Astrocyte of the spinal cord (primary cell): ENCODE measurements around the gene HIP1.

Source experiments
- DNase-seq: peaks from one replicate; pipeline ENCODE4 v3.0.0; 2011; ENCODE audit warnings: low read depth, low spot score
- H3K4me3 ChIP-seq: 2 replicates; pipeline ENCODE4 v1.5.1; 2011; ENCODE audit warnings: low read depth, mild to moderate bottlenecking, low read length, moderate library complexity
- in situ Hi-C: cut with HindIII; loops from 2 replicates; pipeline ENCODE4 v1.10.0; 2017; ENCODE audit warnings: low sequenced_read_pairs
- TF ChIP-seq, protein P1 (sequence below): IDR thresholded peaks from 2 replicates; pipeline ENCODE4 v1.5.1; 2012; ENCODE audit warnings: low read depth, mild to moderate bottlenecking, low read length, inconsistent platforms

The HIP1 gene

DNA sequence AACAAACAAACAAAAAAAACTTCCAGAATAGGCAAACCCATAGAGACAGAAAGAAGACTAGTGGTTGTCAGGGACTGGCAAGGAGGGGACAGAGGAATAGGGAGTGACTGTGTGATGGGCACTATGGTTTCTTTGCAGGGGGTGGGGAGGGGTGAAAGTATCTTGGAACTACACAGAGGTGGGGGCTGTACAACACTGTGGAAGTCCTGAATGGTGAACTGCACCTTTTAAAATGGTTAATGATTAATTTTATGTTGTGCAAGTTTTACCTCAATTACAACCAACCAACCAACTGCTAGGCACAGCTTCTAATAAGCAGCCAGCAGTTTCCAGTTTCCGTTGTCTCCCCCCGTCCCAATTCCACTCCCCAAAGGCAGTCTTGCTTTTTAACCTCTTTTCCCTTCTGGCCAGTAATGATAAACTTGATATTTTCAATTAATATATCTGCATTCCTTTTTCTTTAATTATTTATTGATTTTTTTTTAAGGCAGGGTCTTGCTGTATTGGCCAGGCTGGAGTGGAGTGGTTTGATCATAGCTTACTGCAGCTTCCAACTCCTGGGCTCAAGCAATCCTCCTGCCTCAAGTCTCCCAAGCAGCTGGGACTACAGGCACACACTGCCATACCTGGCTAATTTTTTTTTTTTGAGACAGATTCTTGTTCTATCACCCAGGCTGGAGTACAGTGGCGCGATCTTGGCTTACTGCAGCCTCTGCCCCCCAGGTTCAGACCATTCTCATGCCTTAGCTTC lies 46.8 kb downstream of the HIP1 start:
- in situ Hi-C loops = no loop called here
- TF ChIP-seq, protein P1, sequence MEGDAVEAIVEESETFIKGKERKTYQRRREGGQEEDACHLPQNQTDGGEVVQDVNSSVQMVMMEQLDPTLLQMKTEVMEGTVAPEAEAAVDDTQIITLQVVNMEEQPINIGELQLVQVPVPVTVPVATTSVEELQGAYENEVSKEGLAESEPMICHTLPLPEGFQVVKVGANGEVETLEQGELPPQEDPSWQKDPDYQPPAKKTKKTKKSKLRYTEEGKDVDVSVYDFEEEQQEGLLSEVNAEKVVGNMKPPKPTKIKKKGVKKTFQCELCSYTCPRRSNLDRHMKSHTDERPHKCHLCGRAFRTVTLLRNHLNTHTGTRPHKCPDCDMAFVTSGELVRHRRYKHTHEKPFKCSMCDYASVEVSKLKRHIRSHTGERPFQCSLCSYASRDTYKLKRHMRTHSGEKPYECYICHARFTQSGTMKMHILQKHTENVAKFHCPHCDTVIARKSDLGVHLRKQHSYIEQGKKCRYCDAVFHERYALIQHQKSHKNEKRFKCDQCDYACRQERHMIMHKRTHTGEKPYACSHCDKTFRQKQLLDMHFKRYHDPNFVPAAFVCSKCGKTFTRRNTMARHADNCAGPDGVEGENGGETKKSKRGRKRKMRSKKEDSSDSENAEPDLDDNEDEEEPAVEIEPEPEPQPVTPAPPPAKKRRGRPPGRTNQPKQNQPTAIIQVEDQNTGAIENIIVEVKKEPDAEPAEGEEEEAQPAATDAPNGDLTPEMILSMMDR = no peak
- no peak overlapping the region for H3K4me3 ChIP-seq
- DNase-seq = no peak

DNA sequence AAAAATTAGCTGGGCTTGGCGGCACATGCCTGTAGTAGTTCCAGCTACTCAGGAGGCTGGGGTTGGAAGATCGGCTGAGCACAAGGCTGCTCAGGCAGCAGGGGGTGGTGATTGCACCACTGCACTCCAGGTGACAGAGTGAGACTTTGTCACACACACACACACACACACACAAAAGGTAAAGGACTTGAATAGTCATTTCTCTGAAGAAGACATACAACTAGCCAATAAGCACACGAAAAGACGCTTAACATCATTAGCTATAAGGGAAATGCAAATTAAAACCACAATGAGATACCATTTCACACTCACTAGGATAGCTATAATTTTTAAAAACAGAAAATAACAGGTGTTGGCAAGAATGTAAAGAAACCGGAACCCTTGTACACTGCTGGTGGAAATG lies 48.6 kb downstream of the HIP1 start:
- no peak for DNase-seq
- H3K4me3 ChIP-seq = no peak overlapping the region
- in situ Hi-C loops = no loop called here
- TF ChIP-seq, protein P1 = no peak

DNA sequence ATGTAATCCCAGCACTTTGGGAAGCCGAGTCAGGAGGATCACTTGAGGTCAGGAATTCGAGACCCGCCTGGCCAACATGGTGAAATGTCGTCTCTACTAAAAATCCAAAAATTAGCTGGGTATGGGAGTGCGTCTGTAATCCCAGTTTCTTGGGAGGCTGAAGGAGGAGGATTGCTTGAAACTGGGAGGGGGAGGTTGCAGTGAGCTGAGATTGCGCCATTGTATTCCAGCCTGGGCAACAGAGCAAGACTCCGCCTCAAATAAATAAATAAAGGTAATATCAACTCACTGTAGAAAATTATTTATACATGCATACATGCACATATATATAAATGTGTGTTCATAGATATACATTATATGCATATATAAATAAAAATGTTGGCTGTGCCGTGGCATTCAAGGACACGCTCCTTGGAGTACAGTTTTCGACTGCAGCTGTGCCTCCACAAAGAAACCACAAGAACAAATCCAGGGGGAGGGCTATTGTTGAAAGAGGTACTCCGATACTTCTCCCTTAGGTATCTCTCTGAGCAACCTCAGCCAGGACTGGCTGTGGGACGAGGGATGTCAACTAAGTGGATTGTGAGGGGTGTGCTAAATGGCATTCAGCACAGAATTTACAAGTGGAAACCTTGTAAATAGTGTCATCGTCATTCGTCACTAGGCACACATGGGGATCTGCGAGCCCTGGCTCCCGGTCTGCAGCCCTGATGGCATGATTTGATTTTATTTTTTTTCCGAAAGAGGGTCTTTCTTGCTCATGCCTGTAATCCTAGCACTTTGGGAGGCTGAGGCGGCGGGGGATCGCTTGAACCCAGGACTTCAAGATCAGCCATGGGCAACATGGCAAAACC lies 49.3 kb downstream of the HIP1 start:
- H3K4me3 ChIP-seq = no peak overlapping the region
- no peak for DNase-seq
- TF ChIP-seq, protein P1 = no peak
- in situ Hi-C loops = no loop called here

DNA sequence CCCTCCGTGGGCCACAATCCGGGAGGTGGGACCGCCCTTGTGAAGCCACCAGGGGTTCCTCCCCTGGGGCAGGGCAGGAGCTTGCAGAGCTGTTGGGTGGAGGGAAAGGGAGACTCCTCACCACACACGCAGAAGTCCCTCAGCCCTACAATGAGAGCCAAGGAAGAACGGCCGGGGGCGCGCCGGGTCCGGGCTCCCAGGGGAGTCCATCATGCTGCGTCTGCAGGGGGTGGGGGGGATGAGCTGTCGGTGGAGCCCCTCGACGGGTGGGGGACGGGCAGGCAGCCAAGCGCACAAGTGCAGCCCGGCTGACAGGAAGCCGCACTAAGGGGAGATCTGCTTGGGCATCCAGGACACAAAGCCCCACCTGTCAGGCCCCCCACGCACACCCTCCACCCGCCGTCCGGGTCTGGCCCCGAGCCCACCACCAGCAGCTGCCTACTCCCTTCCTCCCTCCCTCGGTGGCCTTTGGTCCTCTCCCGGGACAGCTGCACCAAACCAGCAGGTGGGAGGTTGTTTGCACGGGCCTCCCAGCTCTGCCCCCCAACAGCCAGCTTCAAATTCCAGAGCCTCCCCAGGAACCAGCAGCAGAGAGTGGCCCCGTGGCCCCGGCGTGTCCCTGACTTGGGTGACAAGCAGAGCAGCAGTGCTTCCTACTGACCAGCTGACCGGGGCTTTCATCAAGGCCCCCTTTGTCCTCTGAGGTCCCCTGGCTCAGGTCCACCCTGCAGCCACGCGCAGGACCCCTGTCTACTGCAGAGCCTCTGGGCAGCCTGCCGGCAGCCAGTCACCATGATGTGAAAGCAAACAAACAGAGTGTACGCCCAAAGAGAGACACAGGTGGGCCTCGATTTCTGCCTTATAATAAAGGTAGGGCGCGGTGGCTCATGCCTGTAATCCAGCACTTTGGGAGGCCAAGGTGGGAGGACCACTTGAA lies 50.3 kb downstream of the HIP1 start:
- in situ Hi-C loops = no loop called here
- no peak for DNase-seq
- no peak overlapping the region for H3K4me3 ChIP-seq
- TF ChIP-seq, protein P1 = no peak

DNA sequence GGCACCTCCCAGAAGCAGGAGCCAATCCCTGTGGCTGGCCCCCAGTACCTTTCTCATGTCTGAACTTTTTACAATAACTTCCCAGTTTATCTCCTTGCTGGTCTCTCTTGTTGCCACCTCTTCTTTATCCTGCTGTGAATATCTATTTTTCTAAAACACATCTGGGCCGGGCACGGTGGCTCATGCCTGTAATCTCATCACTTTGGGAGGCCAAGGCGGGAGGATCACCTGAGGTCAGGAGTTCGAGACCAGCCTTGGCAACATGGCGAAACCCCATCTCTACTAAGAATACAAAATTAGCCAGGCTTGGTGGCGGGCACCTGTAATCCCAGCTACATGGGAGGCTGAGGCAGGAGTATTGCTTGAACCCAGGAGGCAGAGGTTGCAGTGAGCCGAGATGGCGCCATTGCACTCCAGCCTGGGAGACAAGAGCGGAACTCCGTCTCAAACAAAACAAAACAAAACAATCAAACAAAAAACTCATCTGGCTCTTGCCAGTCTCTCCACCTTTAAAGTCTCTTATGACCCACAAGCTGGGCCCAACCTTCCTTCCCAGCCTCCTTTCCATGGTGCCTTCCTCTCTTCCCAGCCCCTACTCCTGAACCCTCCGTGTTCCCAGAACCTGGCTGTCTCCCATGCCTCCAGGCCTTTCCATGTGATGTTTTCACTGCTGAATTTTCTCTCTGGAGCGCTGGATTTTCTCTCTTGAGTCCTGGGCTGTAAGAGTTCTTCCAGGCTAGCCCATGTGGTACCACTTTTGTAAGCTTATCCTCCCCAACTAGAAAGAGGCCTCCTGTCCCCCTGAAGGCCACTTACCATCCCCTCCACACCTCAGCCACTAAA lies 51.3 kb downstream of the HIP1 start:
- TF ChIP-seq, protein P1 = no peak
- no peak overlapping the region for H3K4me3 ChIP-seq
- in situ Hi-C loops = no loop called here
- DNase-seq = no peak
